Memory B cell (primary cell): ENCODE data around the gene NEK3.
A peak's percentile ranks its signal among the peaks of the same experiment; 100 is the strongest.

ENCODE experiments used
- ATAC-seq: fragments of 150-1000 bp; cut with Tn5 transposase; 2 replicates; pipeline ENCODE4 v1.10.0; 2021; ENCODE audit warnings: low read depth, mild to moderate bottlenecking, moderate library complexity
- DNase-seq, 2 donors: peaks; one replicate each; pipeline ENCODE4 v3.0.0; 2022; ENCODE audit warnings: low spot score in 2 of 2
- H3K27ac Mint-ChIP-seq: one replicate; pipeline ENCODE4 v1.8.0; 2022; ENCODE audit warnings: mild to moderate bottlenecking, moderate library complexity, mixed read lengths
- H3K27me3 Mint-ChIP-seq: one replicate; pipeline ENCODE4 v1.8.0; 2022; ENCODE audit warnings: mixed read lengths
- H3K36me3 Mint-ChIP-seq: one replicate; pipeline ENCODE4 v1.8.0; 2022; ENCODE audit warnings: mild to moderate bottlenecking, mixed read lengths
- H3K4me1 Mint-ChIP-seq: one replicate; pipeline ENCODE4 v1.8.0; 2022; ENCODE audit warnings: mixed read lengths
- H3K4me3 Mint-ChIP-seq: one replicate; pipeline ENCODE4 v1.8.0; 2022; ENCODE audit warnings: mild to moderate bottlenecking, moderate library complexity, mixed read lengths
- H3K9me3 Mint-ChIP-seq: one replicate; pipeline ENCODE4 v1.8.0; 2022; ENCODE audit warnings: mixed read lengths

The NEK3 gene

GRCh38 chr13:52160506-52160905 is 1.1 kb upstream of the NEK3 start:
- H3K4me3 Mint-ChIP-seq = no peak overlapping the region
- DNase-seq = no peak
- no peak for ATAC-seq
- H3K9me3 Mint-ChIP-seq = no peaks in the 10 kb centered on the region
- H3K36me3 Mint-ChIP-seq = peaks cover 3% of the 10 kb centered on the region
- H3K27ac Mint-ChIP-seq = no peak overlapping the region
- H3K27me3 Mint-ChIP-seq = peaks cover 2% of the 10 kb centered on the region
- H3K4me1 Mint-ChIP-seq = peaks cover 16% of the 10 kb centered on the region

GRCh38 chr13:52160053-52160452 is 656 bp upstream of the NEK3 start:
- Mint-ChIP-seq H3K4me1 (peaks cover 16% of the 10 kb centered on the region), H3K9me3 (no peaks in the 10 kb centered on the region), H3K36me3 (no peaks in the 10 kb centered on the region), H3K27me3 (peaks cover 2% of the 10 kb centered on the region), H3K4me3 (peak overlapping the region; percentile 87), H3K27ac (peak overlapping the region; percentile 75)
- no peak for DNase-seq
- no peak for ATAC-seq

GRCh38 chr13:52158629-52159158 is 703 bp downstream of the NEK3 start:
- DNase-seq (peak in 1 of 2 donors; percentile 6), ATAC-seq (peak; percentile 3)
- Mint-ChIP-seq H3K27ac (peak overlapping the region; percentile 75), H3K27me3 (peaks cover 2% of the 10 kb centered on the region), H3K9me3 (no peaks in the 10 kb centered on the region), H3K4me3 (peak overlapping the region; percentile 87), H3K36me3 (no peaks in the 10 kb centered on the region), H3K4me1 (peaks cover 16% of the 10 kb centered on the region)

GRCh38 chr13:52156724-52157261 is 2.6 kb downstream of the NEK3 start:
- ATAC-seq = no peak
- H3K4me3 Mint-ChIP-seq = peak overlapping the region; percentile 27
- peaks cover 2% of the 10 kb centered on the region for H3K27me3 Mint-ChIP-seq
- peaks cover 16% of the 10 kb centered on the region for H3K4me1 Mint-ChIP-seq
- no peak for DNase-seq
- H3K27ac Mint-ChIP-seq = no peak overlapping the region
- H3K9me3 Mint-ChIP-seq = no peaks in the 10 kb centered on the region
- no peaks in the 10 kb centered on the region for H3K36me3 Mint-ChIP-seq

- no peak overlapping the region for H3K27ac Mint-ChIP-seq
- DNase-seq = no peak
- ATAC-seq = no peak
- H3K9me3 Mint-ChIP-seq = no peaks in the 10 kb centered on the region
- peaks cover 2% of the 10 kb centered on the region for H3K27me3 Mint-ChIP-seq
- H3K4me1 Mint-ChIP-seq = peaks cover 16% of the 10 kb centered on the region
- no peak overlapping the region for H3K4me3 Mint-ChIP-seq
- peaks cover 6% of the 10 kb centered on the region for H3K36me3 Mint-ChIP-seq
Measured at GRCh38 chr13:52155177-52155576, 4.2 kb downstream of the NEK3 start.

GRCh38 chr13:52147225-52147624 is 12.2 kb downstream of the NEK3 start:
- Mint-ChIP-seq H3K4me1 (no peaks in the 10 kb centered on the region), H3K27me3 (no peaks in the 10 kb centered on the region), H3K4me3 (no peak overlapping the region), H3K9me3 (peaks cover 4% of the 10 kb centered on the region), H3K27ac (no peak overlapping the region), H3K36me3 (peaks cover 19% of the 10 kb centered on the region)
- no peak for DNase-seq
- ATAC-seq = no peak

GRCh38 chr13:52141299-52141698 is 18.1 kb downstream of the NEK3 start:
- H3K4me3 Mint-ChIP-seq = no peak overlapping the region

GRCh38 chr13:52137489-52137888 is 21.9 kb downstream of the NEK3 start:
- Mint-ChIP-seq H3K4me1 (no peaks in the 10 kb centered on the region), H3K36me3 (peaks cover 35% of the 10 kb centered on the region), H3K9me3 (no peaks in the 10 kb centered on the region), H3K27ac (no peak overlapping the region), H3K4me3 (no peak overlapping the region), H3K27me3 (no peaks in the 10 kb centered on the region)
- DNase-seq (no peak), ATAC-seq (no peak)

More at GRCh38 chr13:52141299-52141698, 18.1 kb downstream of the NEK3 start:
- H3K27me3 Mint-ChIP-seq = no peaks in the 10 kb centered on the region
- peaks cover 22% of the 10 kb centered on the region for H3K36me3 Mint-ChIP-seq
- H3K4me1 Mint-ChIP-seq = no peaks in the 10 kb centered on the region
- DNase-seq (no peak), ATAC-seq (no peak)
- no peak overlapping the region for H3K27ac Mint-ChIP-seq
- no peaks in the 10 kb centered on the region for H3K9me3 Mint-ChIP-seq

- Mint-ChIP-seq H3K27ac (no peak overlapping the region), H3K27me3 (no peaks in the 10 kb centered on the region), H3K4me1 (no peaks in the 10 kb centered on the region), H3K36me3 (peaks cover 37% of the 10 kb centered on the region), H3K4me3 (no peak overlapping the region), H3K9me3 (no peaks in the 10 kb centered on the region)
- ATAC-seq (no peak), DNase-seq (no peak)
Measured at GRCh38 chr13:52136763-52137162, 22.6 kb downstream of the NEK3 start.

- DNase-seq = no peak
- Mint-ChIP-seq H3K4me1 (peaks cover 7% of the 10 kb centered on the region), H3K27ac (no peak overlapping the region), H3K36me3 (peaks cover 29% of the 10 kb centered on the region), H3K27me3 (peaks cover 10% of the 10 kb centered on the region), H3K9me3 (no peaks in the 10 kb centered on the region), H3K4me3 (no peak overlapping the region)
- no peak for ATAC-seq
Measured at GRCh38 chr13:52130641-52131040, 28.8 kb downstream of the NEK3 start.

- DNase-seq (peak; percentile 31 to 52), ATAC-seq (peak; percentile 63)
- Mint-ChIP-seq H3K4me1 (peaks cover 7% of the 10 kb centered on the region), H3K27ac (no peak within 1 kb of the TSS), H3K27me3 (peaks cover 12% of the 10 kb centered on the region), H3K9me3 (no peaks in the 10 kb centered on the region), H3K4me3 (peak within 1 kb of the TSS; percentile 76), H3K36me3 (peaks cover 27% of the 10 kb centered on the region)
Measured at GRCh38 chr13:52128714-52129700, 30.4 kb downstream of the NEK3 start, which contains the start of gene NEK5. Gene NEK5 (minus strand): TSS chr13:52129073. CDS start chr13:52127482, 1,591 bp downstream.

GRCh38 chr13:52127783-52128702 is 31.4 kb downstream of the NEK3 start:
- Mint-ChIP-seq H3K36me3 (peaks cover 21% of the 10 kb centered on the region), H3K27ac (no peak overlapping the region), H3K27me3 (peaks cover 13% of the 10 kb centered on the region), H3K9me3 (no peaks in the 10 kb centered on the region), H3K4me3 (peak overlapping the region; percentile 76), H3K4me1 (peaks cover 7% of the 10 kb centered on the region)
- ATAC-seq = peak; percentile 72
- peak; percentile 46 to 59 for DNase-seq

- no peak overlapping the region for H3K27ac Mint-ChIP-seq
- no peaks in the 10 kb centered on the region for H3K9me3 Mint-ChIP-seq
- H3K27me3 Mint-ChIP-seq = peaks cover 13% of the 10 kb centered on the region
- peaks cover 16% of the 10 kb centered on the region for H3K36me3 Mint-ChIP-seq
- ATAC-seq (no peak), DNase-seq (no peak)
- peaks cover 7% of the 10 kb centered on the region for H3K4me1 Mint-ChIP-seq
- H3K4me3 Mint-ChIP-seq = no peak overlapping the region
Measured at GRCh38 chr13:52127378-52127777, 32.0 kb downstream of the NEK3 start.
